Right atrium auricular region (tissue), 2 donors: ENCODE results near the gene SETD2. TPM values are rescaled to one million over a fixed set of nuclear protein-coding genes. Genes with fewer than 3 reads are reported as not detected.
"Not testable (repeated sequence)": the region's sequence is repeated elsewhere in the genome, so short reads cannot be mapped to it uniquely, and the experiment has no call there.

Source experiments
- DNase-seq: peaks from one replicate; pipeline ENCODE4 v3.0.0-alpha.2; 2019; ENCODE audit warnings: low spot score
- H3K27ac ChIP-seq, 2 donors: fragments of 200-600 bp; sonication (generic); 1 replicate in 1 of 2; 2 replicates in 1 of 2; pipeline ENCODE4 v1.5.1; 2016 to 2019
- H3K27me3 ChIP-seq, 2 donors: fragments of 200-600 bp; sonication (generic); one replicate each; pipeline versions ENCODE4 v1.5.1 to v1.6.0; 2017 to 2019
- H3K36me3 ChIP-seq: fragments of 200-600 bp; sonication (generic); one replicate; pipeline ENCODE4 v1.5.1; 2016
- H3K4me1 ChIP-seq, 2 donors: fragments of 200-600 bp; sonication (generic); one replicate each; pipeline versions ENCODE4 v1.5.1 to v1.6.0; 2017 to 2019
- H3K4me3 ChIP-seq, 2 donors: fragments of 200-600 bp; sonication (generic); 1 replicate in 1 of 2; 2 replicates in 1 of 2; pipeline ENCODE4 v1.5.1; 2017 to 2019; ENCODE audit warnings: mild to moderate bottlenecking in 1 of 2, moderate library complexity in 1 of 2
- H3K9me3 ChIP-seq, 2 donors: fragments of 200-600 bp; sonication (generic); one replicate each; pipeline ENCODE4 v1.5.1; 2019
- total RNA-seq, 2 donors: library from RNA; depleted of rRNA; stranded (reverse); fragments of >200 nt; gene quantifications; one replicate each; pipeline ENCODE4 v1.1.0, GENCODE V29; 2016
- TF ChIP-seq, protein P1 (sequence below), 2 donors: fragments of 200-600 bp; sonication (generic); IDR thresholded peaks; one replicate each; pipeline ENCODE4 v1.5.1; 2019; ENCODE audit warnings: antibody characterized with exemption in 2 of 2

The SETD2 gene
- total RNA-seq, 2 donors from 2014 or later = 26.8 to 34.2 TPM

DNA sequence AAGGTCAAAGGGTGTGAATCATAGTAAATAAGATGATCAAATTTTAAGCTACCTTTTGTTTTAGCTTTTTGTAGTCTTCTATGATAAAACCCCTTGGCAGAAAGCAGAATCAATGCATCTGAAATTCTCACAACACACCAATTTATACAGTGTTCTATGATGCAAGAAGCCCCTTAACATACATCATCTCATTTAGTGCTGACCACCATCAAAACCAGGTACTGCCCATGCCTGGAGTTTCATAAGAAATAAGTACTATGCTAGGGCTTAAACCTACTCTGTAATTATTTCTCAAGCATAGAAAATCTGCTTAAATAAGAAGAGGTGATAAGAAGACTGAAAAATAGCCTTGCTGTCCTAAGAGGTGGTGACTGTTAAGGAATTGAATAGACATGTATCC, 116.8 kb downstream of the SETD2 start:
- no peaks in the 10 kb centered on the region for H3K27me3 ChIP-seq
- no peak overlapping the region for H3K27ac ChIP-seq
- peaks cover 28% of the 10 kb centered on the region for H3K36me3 ChIP-seq
- no peaks in the 10 kb centered on the region for H3K4me1 ChIP-seq
- H3K9me3 ChIP-seq = no peaks in the 10 kb centered on the region
- H3K4me3 ChIP-seq = no peak overlapping the region
- no peak for DNase-seq
- TF ChIP-seq, protein P1, sequence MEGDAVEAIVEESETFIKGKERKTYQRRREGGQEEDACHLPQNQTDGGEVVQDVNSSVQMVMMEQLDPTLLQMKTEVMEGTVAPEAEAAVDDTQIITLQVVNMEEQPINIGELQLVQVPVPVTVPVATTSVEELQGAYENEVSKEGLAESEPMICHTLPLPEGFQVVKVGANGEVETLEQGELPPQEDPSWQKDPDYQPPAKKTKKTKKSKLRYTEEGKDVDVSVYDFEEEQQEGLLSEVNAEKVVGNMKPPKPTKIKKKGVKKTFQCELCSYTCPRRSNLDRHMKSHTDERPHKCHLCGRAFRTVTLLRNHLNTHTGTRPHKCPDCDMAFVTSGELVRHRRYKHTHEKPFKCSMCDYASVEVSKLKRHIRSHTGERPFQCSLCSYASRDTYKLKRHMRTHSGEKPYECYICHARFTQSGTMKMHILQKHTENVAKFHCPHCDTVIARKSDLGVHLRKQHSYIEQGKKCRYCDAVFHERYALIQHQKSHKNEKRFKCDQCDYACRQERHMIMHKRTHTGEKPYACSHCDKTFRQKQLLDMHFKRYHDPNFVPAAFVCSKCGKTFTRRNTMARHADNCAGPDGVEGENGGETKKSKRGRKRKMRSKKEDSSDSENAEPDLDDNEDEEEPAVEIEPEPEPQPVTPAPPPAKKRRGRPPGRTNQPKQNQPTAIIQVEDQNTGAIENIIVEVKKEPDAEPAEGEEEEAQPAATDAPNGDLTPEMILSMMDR (IDR thresholded peaks at IDR 0.05) = no peak

DNA sequence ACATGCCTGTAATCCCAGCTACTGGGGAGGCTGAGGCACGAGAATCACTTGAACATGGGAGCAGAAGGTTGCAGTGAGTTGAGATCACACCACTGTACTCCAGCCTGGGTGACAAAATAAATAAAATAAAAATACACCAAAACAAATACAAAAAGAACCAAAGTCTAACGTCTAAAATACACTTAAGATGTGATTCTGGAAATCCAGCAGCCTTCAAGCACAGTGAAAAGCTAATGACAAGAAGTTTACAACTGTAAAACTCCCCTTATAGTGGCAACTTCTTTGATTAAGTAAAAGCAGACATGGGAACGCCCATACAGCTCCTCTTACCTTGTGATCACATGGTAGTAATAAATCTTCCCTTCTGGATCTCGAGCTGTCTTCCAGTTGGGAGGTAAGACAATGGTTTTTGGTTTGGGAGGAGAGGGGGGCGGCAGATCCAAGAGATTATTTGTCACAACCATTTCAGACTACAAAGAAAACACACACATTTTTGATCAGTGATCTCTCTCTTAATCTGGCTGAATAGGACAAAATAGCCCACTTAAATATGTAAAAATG, 121.6 kb downstream of the SETD2 start:
- H3K4me3 ChIP-seq = no peak overlapping the region
- DNase-seq = no peak
- H3K9me3 ChIP-seq = no peaks in the 10 kb centered on the region
- H3K27ac ChIP-seq = no peak overlapping the region
- H3K27me3 ChIP-seq = no peaks in the 10 kb centered on the region
- H3K4me1 ChIP-seq = no peaks in the 10 kb centered on the region
- peaks cover 63% of the 10 kb centered on the region for H3K36me3 ChIP-seq
- TF ChIP-seq, protein P1 (IDR thresholded peaks at IDR 0.05) = no peak

DNA sequence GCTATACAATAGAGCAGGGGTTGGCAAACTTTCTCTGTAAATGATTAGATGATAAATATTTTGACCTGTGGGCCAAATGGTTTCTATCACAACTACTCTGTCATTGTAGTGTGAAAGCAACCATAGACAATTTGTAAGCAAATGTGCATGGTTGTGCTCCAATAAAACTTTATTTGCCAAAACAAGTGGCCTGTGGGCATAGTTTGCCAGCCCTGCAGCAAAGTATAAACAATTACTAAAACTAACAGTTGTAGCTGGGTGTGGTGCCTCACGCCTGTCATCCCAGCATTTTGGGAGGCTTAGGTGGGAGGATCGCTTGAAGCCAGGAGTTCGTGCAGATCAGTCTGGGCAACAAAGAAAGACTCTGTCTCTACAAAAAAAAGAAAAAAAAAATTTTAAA, 122.8 kb downstream of the SETD2 start:
- Histone ChIP-seq H3K4me1 (no peaks in the 10 kb centered on the region), H3K27ac (no peak overlapping the region), H3K36me3 (peaks cover 73% of the 10 kb centered on the region), H3K9me3 (no peaks in the 10 kb centered on the region), H3K4me3 (no peak overlapping the region), H3K27me3 (no peaks in the 10 kb centered on the region)
- TF ChIP-seq, protein P1 (IDR thresholded peaks at IDR 0.05) = no peak
- no peak for DNase-seq

DNA sequence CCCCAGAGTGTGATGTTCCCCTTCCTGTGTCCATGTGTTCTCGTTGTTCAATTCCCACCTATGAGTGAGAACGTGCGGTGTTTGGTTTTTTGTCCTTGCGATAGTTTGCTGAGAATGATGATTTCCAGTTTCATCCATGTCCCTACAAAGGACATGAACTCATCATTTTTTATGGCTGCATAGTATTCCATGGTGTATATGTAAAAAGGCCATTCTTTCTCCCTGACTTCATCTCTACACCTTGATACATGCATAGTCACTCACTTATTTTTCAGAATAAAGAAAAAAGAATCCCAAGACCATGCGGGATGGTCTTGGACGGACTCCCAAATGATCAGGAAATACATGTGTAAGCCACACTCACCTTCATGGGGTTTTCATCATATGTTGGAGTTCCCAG, 126.6 kb downstream of the SETD2 start:
- peaks cover 69% of the 10 kb centered on the region for H3K36me3 ChIP-seq
- not testable (repeated sequence) for H3K27me3 ChIP-seq, H3K27ac ChIP-seq, DNase-seq, H3K9me3 ChIP-seq, H3K4me1 ChIP-seq, H3K4me3 ChIP-seq

DNA sequence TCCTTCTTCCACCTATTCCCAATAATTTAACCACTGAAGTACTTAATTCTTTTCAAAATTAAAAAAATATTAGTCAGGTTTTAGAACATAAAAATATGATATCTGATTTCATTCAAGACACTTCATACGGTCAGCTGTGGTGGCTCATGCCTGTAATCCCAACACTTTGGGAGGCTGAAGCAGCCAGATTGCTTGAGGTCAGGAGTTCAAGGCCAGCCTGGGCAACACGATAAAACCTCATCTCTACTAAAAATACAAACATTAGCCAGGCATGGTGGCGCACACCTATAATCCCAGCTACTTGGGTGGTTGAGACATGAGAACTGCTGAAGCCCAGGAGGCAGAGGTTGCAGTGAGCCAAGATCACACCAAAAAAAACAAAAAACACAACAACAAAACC, 127.8 kb downstream of the SETD2 start:
- H3K27me3 ChIP-seq = no peaks in the 10 kb centered on the region
- TF ChIP-seq, protein P1 (IDR thresholded peaks at IDR 0.05) = no peak
- no peak overlapping the region for H3K27ac ChIP-seq
- no peaks in the 10 kb centered on the region for H3K4me1 ChIP-seq
- no peak overlapping the region for H3K4me3 ChIP-seq
- peaks cover 57% of the 10 kb centered on the region for H3K36me3 ChIP-seq
- no peaks in the 10 kb centered on the region for H3K9me3 ChIP-seq
- no peak for DNase-seq

DNA sequence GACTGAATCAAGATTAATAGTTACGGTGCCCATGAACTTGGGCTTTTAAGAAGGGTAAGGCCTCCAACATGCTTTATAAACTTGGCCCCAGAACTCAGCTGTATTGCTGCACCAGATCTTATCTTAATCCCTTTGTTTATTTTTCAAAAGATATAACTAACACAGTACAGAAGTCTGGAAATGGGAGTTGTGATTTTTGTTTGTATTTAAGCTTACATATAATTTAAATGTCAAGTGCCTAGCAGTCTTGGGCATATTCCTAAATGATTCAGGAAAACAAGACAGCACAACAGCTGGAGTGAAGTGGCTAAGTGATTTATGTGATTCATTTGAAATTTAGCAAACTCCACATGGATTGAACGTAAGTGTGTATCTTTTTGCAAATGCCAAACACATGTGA, 128.3 kb downstream of the SETD2 start:
- Histone ChIP-seq H3K36me3 (peaks cover 52% of the 10 kb centered on the region), H3K27ac (no peak overlapping the region), H3K27me3 (no peaks in the 10 kb centered on the region), H3K9me3 (no peaks in the 10 kb centered on the region), H3K4me1 (no peaks in the 10 kb centered on the region), H3K4me3 (no peak overlapping the region)
- DNase-seq = no peak
- TF ChIP-seq, protein P1 (IDR thresholded peaks at IDR 0.05) = no peak
